Measurements from ENCODE around the gene PLOD2.

The PLOD2 gene

DNA sequence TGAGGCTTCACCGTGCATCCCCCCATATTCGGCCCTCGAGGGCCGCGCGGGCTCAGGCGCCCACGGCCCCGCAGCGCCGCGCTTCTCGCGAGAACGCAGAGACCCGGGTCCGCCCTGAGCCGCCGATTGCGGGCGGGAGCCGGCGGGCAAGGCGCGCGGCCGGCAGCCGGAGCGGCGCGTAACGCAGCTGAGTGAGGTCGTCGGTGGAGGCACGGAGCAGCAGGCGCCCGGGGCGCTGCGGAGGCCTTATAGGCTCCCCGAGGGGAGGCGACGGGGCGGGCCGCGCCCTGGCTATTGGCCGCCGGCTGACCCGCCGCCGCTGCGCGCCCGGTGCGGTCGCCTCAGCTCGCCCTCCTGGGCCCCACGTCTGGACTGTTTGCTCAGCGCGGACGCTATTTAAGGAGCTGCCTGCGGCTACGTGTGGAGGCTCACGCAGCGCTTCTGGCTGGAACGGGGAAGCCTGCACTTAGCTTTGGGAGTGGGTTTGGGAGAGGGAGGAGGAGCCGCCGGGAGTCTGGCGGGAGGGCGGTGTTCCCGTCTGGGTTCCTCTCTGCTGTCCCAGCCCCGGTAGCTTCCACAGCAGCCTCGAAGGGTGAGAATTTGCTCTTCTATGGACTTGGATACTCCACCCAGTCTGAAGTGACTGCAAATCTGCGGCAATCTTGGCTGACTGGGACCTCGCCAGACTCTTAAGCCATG lies at the start of gene PLOD2:
Gene PLOD2 (minus strand): TSS at position 221 of the 699 bp plus-strand sequence. CDS start 195 bp downstream, at position 26.
- peak; percentile 90 for DNase-seq (ENCODE audit: low spot score)

DNA sequence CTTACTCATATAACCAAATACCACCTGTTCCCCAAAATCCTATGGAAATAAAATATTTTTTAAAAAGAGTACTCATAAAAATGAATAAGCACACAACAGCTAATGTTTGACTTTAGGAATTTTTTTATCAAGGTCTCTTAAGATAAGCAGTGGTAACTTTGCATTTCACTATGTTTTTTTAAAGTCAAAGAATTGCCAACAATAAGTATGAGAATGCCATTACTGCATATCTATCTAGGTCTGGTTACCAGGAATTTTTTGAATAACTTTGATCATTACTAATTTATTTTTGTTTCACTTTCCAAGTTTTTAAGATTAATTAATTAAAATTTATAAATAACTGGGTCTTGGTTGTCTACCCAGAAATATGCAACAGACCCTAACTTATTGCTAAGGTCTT lies 48.4 kb upstream of the PLOD2 start:
- DNase-seq (ENCODE audit: low spot score), result no peak

DNA sequence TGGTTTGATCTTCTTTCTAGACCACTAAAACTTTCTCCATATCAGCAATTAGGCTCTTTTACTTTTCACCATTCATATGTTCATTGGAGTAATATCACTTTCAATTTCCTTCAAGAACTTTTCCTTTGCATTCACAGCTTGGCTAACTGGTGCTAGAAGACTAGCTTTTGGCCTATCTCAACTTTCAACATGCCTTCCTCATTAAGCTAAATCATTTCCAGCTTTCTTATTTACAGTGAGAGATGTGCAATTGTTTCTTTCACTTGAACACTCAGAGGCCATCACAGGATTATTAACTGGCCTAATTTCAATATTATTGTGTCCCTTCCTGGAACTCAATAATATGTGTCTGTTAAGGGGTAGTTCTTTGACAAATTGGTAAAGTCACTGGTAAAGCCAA lies 42.8 kb upstream of the PLOD2 start:
- no peak for DNase-seq (ENCODE audit: low spot score)

DNA sequence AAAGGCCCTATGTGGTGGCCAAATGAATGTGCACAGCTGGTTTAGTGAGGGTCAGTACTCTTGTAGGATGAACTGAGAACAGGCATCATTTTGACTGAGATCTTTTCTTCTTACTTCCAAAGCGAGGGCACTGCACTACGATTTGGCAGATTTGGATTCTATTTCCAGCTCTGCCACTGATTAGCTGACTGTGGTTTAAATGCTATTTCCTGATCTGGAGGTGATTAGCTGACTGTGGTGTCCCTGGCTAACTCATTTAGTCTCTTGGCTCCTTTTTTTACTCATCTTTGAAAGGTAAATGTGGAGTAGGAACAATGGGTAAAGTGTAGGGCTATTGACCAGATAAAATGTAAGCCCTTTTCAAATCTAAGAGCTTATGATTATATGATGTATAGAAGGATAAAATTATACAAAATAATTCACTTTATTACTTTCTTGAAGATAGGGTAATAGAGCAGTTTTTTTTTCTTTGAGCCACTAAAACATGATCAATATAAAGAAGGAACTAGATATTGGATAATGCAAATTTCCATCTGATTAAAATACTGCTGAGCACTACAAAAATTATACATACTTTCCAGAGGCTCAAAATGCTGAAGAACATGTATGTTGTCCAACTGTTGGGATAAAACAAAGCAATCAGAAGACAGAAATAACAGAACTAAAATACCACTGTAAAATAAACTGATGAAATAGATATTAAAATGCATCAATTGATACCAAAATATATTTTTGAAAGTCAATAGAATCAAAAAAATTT lies 39.7 kb upstream of the PLOD2 start:
- no peak for DNase-seq (ENCODE audit: low spot score)

DNA sequence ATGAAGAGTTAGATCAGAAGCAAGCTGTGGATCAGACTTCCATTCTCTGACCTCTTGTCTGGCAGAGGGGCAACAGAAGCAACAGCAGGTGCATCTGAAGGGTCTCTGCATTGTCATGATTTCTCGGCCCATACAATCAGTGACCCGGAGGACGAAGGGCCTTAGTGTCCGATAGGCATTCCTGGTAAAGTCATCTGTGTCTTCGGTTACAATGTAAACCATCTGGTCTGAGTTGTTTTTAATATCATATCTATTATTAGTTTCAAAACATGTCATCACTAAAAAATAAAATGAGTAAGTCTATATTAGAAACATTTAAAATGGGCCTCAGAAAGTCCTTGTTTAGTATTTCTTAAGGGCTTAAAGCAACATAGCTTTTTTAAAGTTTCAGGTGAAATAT lies 38.8 kb upstream of the PLOD2 start:
- DNase-seq (ENCODE audit: low spot score), result no peak

DNA sequence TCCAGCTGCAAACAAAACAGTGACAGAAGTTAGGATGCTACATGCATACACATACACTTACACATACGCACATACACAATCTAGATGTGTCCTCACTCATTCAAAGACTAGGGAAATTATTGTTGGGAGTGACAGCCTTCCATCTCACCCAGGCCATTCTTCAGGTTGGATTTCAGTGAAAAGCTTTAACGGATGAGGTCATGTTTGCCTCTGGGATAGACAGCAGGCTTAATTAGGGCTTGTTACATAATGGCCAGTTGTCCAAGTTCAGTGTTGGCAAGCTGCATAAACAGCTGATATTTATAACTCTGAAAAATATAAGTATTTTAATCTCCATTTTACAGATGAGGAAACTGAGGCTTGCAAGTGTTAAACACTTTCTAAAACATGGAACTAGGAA lies 35.8 kb upstream of the PLOD2 start:
- no peak for DNase-seq (ENCODE audit: low spot score)

DNA sequence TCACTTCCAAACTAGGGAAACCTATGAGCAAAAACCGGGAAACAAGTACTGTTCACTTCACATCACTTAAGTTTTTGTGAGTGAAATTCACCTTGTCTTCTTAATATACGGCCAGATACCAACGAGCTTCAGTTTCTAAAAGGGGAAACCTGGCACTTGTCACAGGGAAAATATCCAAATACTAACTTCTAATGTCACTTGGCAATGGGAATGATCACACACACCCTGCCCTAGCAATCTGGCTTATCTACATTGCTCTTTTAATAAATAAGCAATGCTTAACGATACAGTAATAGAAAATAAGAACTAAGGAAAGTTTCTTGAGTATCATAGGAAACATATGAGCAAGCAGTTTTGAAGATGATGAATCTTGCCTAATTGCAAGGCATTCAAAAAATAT lies 34.6 kb upstream of the PLOD2 start:
- DNase-seq (ENCODE audit: low spot score), result no peak

DNA sequence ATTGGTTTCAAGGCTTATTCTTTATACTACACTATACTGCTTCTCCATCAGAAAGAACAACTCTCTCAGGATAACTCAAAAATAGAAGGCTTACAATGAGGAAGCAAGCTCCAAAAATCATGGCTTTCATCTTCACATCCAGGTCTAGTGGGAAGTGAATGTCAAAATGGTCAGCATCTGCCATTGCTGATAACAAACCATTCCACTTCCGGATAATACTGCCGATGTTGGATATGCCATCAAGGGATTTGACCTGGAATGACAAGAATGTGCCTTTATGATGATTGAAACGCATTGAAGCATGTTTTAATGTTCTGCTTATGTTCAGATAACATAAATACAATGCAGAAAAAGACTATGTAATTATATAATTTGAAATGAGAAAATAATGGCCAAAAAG lies 34.0 kb upstream of the PLOD2 start:
- no peak for DNase-seq (ENCODE audit: low spot score)

DNA sequence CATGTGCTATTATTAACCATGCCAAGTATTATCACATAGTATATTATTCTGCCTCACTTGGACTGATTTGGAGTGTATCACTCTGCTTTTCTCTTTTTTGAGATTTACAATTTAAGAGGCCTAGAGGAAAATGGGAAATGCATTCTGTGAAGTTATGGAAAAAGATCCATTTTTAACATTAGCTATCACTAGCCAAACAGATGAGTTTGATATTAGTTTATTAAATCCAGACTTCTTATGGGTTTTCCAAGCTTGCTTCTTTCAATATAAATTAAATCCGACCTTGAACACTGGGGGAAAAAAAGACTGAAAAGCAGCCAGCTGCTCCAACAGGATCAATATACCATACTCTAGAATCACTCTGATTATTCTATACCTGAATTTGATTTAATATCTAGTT lies 30.1 kb upstream of the PLOD2 start:
- no peak for DNase-seq (ENCODE audit: low spot score)

DNA sequence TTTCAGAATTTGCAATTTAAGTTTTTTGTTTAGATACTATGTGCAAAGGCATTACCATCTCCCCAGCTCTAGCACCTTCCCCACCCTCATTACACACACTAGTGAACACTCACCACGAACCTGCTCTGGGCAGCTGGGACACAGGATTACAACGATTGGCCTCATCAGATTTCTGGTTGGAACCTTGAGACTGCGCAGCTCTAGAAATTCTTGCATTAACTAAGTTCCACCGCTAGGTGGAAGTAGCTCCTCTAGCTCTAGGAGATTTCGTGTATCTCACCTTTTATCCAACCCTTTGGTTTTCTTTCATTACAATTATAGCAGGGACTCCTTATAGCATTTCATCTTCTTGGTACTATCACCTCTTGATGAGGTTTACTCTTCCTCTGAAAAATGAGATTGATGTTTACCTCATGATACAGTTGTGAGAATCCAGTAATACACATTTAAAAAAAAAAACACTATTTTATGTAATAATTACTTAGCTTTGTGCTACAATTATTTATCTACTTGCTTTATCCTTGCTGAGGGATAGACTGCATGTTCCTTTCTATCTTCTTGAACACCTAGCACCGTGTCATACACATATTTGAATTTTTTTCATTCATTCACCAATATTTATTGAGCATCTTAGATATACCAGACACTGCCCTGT lies 28.7 kb upstream of the PLOD2 start:
- DNase-seq (ENCODE audit: low spot score), result no peak

DNA sequence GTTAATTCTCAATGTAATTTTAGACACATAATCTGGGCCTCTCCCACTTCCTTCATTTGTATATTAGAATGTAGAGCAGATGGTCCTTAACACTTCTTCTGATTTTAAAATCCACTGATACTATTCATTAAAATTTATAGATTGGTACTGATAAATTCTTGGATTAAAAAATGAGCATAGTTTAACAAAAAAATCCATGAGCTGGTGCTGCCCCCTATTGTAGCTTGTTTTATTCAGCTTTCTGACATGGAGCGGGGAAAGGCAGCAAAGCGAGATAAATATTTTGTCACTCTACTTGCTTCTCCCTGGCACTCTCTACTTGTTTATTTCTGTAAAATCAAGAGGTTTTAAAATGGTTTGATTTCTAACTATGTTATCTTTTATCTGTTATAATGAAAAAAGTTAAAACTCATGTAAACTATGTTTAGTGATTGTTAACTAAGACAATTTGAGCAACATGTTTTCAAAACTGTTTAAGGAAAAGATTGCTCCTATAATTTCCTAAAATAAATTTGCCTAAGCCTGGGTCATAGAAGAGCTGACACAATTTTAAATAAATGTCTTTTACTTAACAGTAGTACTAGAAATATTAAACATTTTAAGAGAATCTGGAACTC lies 26.5 kb upstream of the PLOD2 start:
- DNase-seq (ENCODE audit: low spot score), result no peak

DNA sequence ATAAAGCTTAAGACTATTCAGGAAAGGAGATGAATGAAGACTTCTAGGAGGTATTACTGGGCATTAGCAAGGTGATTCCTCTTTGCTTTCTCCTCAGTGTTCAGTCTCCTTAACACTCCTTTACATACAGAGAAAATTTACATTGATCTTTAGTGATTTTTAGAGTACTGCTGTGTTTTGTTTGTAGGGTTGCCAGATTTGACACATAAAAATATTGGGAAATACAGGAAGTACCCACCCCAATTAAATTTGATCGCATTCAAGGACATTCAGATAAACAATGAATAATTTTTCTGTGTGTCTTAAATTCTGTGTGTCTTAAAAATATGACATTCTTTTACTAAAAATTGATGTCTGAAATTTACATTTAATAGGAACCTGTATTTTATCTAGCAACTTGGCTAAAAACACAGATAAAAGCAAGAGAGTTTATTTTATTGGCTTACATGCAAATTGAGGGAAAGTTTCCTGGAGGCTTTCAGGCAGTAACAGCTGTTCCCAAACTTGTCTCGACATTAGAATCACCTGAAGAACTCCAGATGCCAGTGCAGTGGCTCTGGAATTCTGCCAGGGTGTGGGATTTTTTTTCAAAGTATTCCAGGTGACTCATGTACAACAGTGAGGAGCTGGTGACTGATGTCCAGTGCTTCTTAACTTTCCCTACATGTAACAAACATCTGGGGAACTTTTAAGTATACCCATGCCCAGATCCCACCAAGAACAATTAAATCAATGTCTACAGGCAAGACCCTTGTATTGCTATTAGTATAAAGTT lies 23.4 kb upstream of the PLOD2 start:
- DNase-seq (ENCODE audit: low spot score), result no peak

DNA sequence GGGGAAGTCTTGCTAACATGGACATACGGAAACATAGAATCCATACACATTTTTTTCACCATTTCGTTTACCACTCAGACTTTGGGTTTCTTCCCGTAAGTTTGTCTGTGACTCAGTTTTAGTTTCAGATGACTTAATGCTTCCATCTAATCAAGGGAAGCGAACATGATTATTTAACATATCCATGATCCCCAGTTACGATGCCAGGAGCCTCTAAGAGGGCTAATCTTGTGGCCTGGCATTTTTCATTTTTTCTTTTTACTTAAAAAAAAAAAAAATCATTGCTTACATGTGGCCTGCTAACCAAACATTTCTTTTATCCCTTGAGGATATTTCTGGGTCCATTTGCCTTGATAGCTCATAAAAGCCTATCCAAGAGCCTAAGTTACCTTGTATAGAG lies 20.2 kb upstream of the PLOD2 start:
- DNase-seq (ENCODE audit: low spot score), result no peak

DNA sequence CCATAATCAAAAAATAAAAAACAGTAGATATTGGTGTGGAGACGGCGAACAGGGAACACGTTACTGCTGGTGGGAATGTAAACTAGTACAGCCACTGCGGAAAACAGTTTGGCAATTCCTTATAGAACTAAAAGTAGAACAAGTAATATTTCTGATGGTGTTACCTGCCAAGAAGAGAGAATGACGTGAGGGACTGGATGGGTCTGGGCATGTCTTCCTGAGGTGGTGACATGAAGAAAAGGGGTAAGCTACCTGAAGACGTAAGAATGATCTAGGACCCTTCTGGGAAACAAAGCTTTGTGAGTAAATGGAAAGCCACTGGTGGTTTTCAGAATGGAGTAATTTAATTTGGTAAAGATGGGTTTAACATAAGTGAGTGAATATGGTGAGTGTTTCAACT lies 19.4 kb upstream of the PLOD2 start:
- no peak for DNase-seq (ENCODE audit: low spot score)

DNA sequence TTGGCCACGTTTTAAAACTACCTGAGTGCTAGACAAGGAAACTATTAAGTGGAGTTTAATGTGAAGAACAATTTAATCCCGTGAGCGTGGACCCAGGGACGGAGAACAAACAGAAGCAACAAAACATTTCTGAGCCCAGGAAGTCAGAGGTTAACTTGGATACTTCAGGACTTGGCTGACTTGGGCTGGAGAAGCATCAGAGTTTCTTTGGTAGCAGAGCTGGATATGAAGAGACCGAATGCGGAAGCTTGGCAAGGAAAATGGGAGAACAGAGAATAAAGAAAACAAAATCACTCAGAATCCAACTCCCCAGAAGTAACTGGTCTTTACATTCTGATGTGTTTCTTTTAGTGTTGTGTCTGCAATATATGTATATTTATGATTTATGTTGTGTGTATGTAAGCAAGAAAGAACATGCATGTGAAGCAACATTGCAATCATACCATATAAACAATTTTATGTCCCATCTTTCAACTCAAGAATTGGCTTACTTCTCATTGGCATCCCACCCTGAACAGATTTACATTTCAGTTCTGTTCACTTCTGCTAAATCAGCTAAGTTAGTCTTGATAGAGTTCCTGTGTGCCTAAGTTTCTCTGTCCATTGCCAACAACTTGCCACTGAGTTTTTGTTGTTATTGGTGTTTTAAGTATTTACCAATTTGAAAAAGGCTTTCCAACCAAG lies 17.2 kb upstream of the PLOD2 start:
- no peak for DNase-seq (ENCODE audit: low spot score)

DNA sequence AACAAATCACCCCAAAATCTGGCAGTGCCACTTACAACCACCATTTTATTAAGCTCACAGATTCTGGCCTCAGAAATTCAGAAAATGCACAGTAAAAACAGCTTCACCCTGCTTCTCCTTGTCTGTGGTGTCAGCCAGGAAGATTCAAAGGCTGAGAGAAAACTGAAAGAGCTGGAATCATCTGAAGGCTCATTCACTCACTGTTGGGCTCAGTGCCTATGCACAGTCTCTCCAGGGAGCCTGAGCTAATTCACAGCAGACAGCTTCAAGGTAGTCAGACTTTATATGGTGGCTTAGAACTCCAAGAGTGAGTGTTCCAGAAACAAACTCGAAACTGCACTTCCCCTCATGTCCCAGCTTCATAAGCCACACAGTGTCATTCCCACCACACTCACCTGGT lies 16.5 kb upstream of the PLOD2 start:
- no peak for DNase-seq (ENCODE audit: low spot score)

DNA sequence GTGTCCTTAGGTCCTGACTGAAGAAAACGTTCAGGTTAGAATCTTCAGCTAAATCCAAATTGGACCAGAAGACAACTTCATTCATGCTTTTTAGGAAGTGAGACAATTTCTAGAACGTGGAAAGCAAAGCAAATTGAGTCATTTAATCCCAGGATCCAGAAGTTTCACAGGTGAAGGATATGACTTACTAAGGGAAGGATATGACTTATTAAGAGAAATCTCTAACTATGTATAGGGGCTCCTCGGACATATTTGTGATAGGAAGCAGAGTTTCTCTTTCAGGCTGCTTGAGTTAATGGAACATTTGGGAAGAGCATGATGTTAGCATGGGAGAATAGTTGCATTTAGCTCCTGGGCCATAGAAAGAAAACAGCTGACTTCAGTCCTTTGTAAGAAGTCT lies 16.1 kb upstream of the PLOD2 start:
- DNase-seq (ENCODE audit: low spot score), result no peak

DNA sequence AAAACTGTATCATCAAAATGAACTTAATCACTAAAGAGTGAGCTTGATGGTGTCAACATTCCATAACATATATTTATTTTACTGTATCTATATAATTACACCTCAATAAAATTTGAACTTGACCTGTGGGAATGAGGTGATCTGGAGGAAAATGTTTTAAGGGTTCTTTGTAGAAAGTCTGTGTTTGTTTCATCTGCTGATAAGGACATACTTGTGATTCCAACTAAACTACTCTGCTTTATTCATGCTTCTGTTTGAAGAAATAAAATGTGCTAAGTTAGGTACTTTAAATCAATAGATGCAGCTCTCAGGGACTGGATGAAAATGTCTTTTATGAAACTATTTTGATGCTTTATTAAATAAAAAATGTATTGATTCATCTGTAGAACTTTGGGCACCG lies 11.6 kb upstream of the PLOD2 start:
- no peak for DNase-seq (ENCODE audit: low spot score)

DNA sequence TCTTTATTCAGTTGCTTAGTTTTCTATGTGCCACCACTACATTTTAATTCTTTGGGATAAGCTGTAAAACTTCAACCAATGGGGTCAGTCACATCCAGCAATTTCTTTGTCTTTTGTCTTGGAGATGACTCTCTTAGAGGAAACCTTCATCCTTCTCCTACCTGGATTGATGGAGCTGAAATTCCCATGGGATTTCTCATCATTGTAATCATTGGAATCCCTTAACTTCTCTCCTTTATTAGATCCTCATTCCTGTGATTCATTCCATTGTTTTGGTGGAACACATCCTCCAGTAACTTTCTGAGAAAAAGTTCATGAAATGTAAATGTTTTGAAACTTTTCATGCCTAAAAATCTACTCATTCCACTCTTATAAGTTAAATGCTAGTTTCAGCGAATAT lies 9.6 kb upstream of the PLOD2 start:
- DNase-seq (ENCODE audit: low spot score), result no peak

DNA sequence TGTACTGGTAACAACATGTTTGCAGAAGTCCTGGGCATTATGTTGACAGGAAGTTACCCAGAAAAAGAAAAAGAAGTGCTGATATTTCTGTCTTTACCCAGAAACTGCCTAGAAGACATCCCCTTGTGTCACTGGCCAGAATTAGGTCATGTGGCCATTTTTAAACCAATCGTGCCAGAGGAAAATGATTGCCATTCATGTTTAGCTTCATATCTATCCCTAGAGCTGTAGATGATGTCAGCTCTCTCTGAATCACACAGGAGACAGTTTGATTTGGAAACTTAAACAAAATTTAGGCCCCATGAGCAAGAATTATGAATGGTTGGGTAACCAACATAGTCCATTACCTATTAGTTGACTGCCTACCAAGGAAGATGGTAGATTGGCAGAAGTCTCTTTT lies 8.9 kb upstream of the PLOD2 start:
- no peak for DNase-seq (ENCODE audit: low spot score)

DNA sequence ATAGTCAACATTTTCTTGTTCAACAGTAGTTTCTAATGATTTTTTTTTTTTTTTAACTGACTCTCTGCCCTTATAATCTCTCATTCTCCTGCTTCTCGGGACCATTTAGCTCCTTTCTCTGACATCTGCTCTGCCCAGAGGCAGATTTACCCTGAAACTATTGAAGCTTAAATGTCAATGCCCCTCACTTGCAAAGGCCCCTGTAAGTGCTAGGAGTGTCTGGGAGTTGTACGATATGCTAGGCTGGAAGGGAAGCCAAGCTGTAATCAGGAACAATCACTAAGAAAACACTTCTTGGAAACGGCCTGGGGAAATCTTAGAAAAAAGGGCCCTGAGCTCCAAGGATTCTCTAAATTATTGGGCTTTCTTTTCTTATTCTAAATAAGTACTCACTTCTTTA lies 5.8 kb upstream of the PLOD2 start:
- no peak for DNase-seq (ENCODE audit: low spot score)

DNA sequence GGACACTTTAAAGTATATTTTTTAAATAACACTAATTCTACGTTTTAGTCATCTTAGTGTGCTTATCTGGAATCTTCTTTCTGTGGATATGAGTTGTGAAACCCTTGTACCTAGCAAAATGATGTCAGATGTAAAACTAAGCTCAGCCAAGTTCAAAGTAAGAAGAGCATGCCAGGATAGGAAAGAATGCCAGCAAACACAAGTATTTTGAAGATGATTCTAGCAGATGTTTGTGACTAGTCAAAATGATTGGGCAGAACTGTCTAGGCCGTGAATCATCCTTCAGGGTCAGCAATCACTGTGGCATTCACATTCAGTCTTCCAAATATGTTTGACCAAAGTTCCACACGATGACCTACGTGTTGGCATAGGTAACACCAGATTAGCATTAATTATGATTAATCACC lies 5.4 kb upstream of the PLOD2 start:
- no peak for DNase-seq (ENCODE audit: low spot score)
